Kidney (tissue), 14 donors: ENCODE data around the gene SNX9. TPM values are rescaled to one million over a fixed set of nuclear protein-coding genes. Genes with fewer than 3 reads are reported as not detected.

Source experiments
- DNase-seq, 5 donors: peaks; one replicate each; pipeline ENCODE4 v3.0.0-alpha.2; 2013 to 2020
- FAIRE-seq: peaks from 2 replicates; lab custom pipeline; 2012; peaks lifted over from hg19 to GRCh38; lab: Jason Lieb, UNC
- H3K27ac ChIP-seq, 2 donors: one replicate each; pipeline ENCODE4 v1.7.0; 2013; ENCODE audit warnings: low read depth in 2 of 2, low read length in 2 of 2, inconsistent platforms in 1 of 2
- H3K27me3 ChIP-seq: one replicate; pipeline ENCODE4 v1.7.1; 2013; ENCODE audit warnings: low read length, inconsistent platforms; ENCODE audit not compliant: control insufficient read depth, insufficient read depth
- H3K36me3 ChIP-seq, 3 donors: one replicate each; pipeline versions ENCODE4 v1.7.0 to v1.7.1; 2013; ENCODE audit warnings: low read length in 3 of 3, control low read depth in 1 of 3, inconsistent platforms in 1 of 3; ENCODE audit not compliant: insufficient read depth in 3 of 3, control insufficient read depth in 2 of 3
- H3K4me1 ChIP-seq, 3 donors: one replicate each; pipeline versions ENCODE4 v1.7.0 to v1.7.1; 2013; ENCODE audit warnings: low read length in 3 of 3, inconsistent platforms in 1 of 3, low read depth in 1 of 3; ENCODE audit not compliant: control insufficient read depth in 2 of 3, insufficient read depth in 2 of 3
- H3K4me3 ChIP-seq, 3 donors: one replicate each; pipeline versions ENCODE4 v1.7.0 to v1.8.1; 2013; ENCODE audit warnings: low read length in 3 of 3, control low read depth in 1 of 3, inconsistent platforms in 1 of 3
- H3K9ac ChIP-seq, 3 donors: one replicate each; pipeline versions ENCODE4 v1.7.0 to v1.7.1; 2013; ENCODE audit warnings: low read length in 3 of 3, control low read depth in 1 of 3, inconsistent platforms in 1 of 3
- H3K9me3 ChIP-seq, 3 donors: one replicate each; pipeline versions ENCODE4 v1.7.0 to v1.7.1; 2013; ENCODE audit warnings: low read length in 3 of 3, control low read depth in 1 of 3, inconsistent platforms in 1 of 3; ENCODE audit not compliant: control insufficient read depth in 2 of 3, insufficient read depth in 1 of 3
- intact Hi-C: fragments of 100-400 bp; cut with DNase I; formaldehyde crosslinking; loops from one replicate; pipeline ENCODE4 v1.11.1; 2022
- polyA plus RNA-seq: library from polyadenylated mRNA; stranded (reverse); fragments of 350-450 nt; fragmentation: Illumina TruSeq; extraction: RNeasy Lipid Tissue Mini Kit (QIAGEN cat#74804); gene quantifications from one replicate; pipeline ENCODE4 v1.2.3, GENCODE V29; 2014; ENCODE audit warnings: low read depth, low replicate concordance; ENCODE audit not compliant: insufficient read depth
- total RNA-seq: library from RNA; stranded (reverse); fragmentation: NEBNext Ultra II Directional; extraction: Animal tissue kit (Norgen Biotek cat#: 25700); gene quantifications from one replicate; pipeline ENCODE4 v1.2.1, GENCODE V29; 2021
- TF ChIP-seq, protein P1 (sequence below): IDR thresholded peaks from 3 replicates; pipeline ENCODE4 v1.5.1; 2012; ENCODE audit warnings: mild to moderate bottlenecking, moderate library complexity, borderline replicate concordance; ENCODE audit not compliant: insufficient read depth; ENCODE audit errors: extremely low read depth
- donor health status: control.
- donor health status: control.
- donor health status: control.
- donor health status: control.
- donor health status: control.
- donor health status: DM: yes; HTN: yes; CAD: no.
- donor health status: Normal renal cell carcinoma (clear cell type).

SNX9 gene
- total and polyA plus RNA-seq, 2 donors from 2014 or later: 25.2 to 49.3 TPM

- no peak overlapping the region for H3K4me3 ChIP-seq
- DNase-seq: no peak
- no peaks in the 10 kb centered on the region for H3K36me3 ChIP-seq
- no peaks in the 10 kb centered on the region for H3K4me1 ChIP-seq
- no peaks in the 10 kb centered on the region for H3K27me3 ChIP-seq
- FAIRE-seq: no peak
- TF ChIP-seq, protein P1, sequence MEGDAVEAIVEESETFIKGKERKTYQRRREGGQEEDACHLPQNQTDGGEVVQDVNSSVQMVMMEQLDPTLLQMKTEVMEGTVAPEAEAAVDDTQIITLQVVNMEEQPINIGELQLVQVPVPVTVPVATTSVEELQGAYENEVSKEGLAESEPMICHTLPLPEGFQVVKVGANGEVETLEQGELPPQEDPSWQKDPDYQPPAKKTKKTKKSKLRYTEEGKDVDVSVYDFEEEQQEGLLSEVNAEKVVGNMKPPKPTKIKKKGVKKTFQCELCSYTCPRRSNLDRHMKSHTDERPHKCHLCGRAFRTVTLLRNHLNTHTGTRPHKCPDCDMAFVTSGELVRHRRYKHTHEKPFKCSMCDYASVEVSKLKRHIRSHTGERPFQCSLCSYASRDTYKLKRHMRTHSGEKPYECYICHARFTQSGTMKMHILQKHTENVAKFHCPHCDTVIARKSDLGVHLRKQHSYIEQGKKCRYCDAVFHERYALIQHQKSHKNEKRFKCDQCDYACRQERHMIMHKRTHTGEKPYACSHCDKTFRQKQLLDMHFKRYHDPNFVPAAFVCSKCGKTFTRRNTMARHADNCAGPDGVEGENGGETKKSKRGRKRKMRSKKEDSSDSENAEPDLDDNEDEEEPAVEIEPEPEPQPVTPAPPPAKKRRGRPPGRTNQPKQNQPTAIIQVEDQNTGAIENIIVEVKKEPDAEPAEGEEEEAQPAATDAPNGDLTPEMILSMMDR: no peak
- intact Hi-C loops: no loop called here
- no peak overlapping the region for H3K27ac ChIP-seq
- H3K9me3 ChIP-seq: no peaks in the 10 kb centered on the region
- H3K9ac ChIP-seq: no peak overlapping the region
Observed at GRCh38 chr6:157975456-157975855, 152.4 kb downstream of the SNX9 start.

DNA sequence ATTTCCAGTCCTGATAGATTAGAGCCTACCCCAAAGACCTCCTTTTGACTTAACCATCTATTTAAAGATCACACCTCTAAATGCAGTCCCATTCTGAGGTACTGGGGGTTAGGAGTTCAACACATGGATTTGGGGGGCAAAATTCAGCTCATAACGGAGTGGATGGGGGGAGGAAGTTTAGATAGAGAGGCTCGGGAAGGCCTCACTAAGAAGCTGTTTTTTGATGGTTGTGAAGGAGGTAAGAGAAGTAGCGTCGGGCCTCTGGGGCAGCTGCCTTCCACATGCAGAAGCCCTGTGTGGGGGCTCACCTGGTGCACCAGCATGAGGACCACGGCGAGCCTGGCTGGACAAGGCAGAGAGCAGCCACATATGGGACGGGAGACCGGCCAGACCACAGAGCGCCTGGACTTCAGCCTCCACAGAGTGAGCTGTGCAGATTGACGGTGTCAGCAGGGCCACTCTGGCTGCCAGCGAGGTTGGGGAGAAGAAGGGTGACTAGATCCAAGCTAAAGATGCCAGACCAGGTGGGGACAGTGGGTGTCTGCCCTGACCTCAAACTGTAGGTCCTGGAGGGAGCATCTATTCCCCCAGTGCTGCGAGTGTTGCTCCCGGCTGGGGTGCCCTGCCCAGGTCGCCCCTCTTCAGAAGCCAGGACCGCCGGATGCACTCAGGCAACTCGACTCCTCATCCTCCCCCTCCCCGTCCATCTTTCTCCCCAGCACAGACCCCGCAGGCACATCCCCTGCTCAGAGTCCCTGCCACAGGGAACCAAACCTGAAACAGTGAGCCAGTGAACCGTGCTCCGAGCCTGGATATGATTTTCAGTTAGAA, 153.5 kb downstream of the SNX9 start:
- TF ChIP-seq, protein P1: no peak
- no peaks in the 10 kb centered on the region for H3K9me3 ChIP-seq
- no peak overlapping the region for H3K27ac ChIP-seq
- H3K4me3 ChIP-seq: no peak overlapping the region
- no peak overlapping the region for H3K9ac ChIP-seq
- no peaks in the 10 kb centered on the region for H3K36me3 ChIP-seq
- H3K4me1 ChIP-seq: peaks cover 0 to 4% (median 0%) of the 10 kb centered on the region in 3 donors
- DNase-seq: no peak
- intact Hi-C loops: no loop called here
- H3K27me3 ChIP-seq: no peaks in the 10 kb centered on the region
- no peak for FAIRE-seq

DNA sequence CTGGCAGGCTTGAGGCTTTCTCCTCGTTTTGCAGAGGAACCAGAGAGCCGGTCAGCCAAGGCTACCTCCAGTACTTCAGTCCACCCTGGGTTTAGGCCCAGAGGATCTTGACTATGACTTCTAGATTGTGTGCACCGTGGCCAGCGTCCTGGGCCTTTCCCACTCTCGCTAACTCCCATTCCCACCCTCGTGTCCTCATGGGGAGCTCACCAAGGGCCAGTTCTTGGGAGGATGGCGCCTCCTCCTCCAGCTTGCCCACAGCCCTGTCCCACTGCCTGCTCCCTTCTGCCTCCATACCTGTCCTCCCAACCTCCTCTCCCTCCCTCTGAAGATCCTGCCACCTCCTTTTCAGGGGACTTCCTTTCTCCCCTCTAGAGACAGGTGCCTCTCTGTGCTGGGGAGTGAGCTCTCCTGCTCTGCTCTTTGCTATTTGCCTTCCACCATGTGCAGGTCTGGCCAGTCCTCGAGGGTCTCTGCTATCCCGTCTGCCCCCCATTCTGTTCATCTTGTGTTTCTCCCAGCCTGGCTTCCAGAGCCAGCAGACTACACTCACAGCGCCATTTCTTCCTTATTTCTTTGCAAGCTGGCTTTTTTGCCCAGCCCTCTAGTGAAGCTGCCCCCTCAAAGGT, 154.2 kb downstream of the SNX9 start:
- no peak overlapping the region for H3K9ac ChIP-seq
- no peak overlapping the region for H3K27ac ChIP-seq
- DNase-seq (no peak), FAIRE-seq (no peak)
- TF ChIP-seq, protein P1: no peak
- H3K4me1 ChIP-seq: peaks cover 0 to 4% (median 1%) of the 10 kb centered on the region in 3 donors
- no peak overlapping the region for H3K4me3 ChIP-seq
- H3K9me3 ChIP-seq: no peaks in the 10 kb centered on the region
- H3K27me3 ChIP-seq: no peaks in the 10 kb centered on the region
- no peaks in the 10 kb centered on the region for H3K36me3 ChIP-seq
- intact Hi-C loops: no loop called here
